Kidney tubule cell (primary cell): ENCODE data around the gene COX5B.
"Not testable (repeated sequence)": the region's sequence is repeated elsewhere in the genome, so short reads cannot be mapped to it uniquely, and the experiment has no call there.

Experiments used
- DNase-seq: peaks from one replicate; pipeline ENCODE4 v3.0.0-alpha.2; 2018; ENCODE audit warnings: low spot score

The COX5B gene

GRCh38 chr2:97673182-97673914, 27.5 kb downstream of the COX5B start:
- no peak for DNase-seq

- no peak for DNase-seq
Observed at GRCh38 chr2:97673915-97674283, 28.0 kb downstream of the COX5B start.

GRCh38 chr2:97675430-97676113, 29.7 kb downstream of the COX5B start:
- no peak for DNase-seq

- DNase-seq, result no peak
Observed at GRCh38 chr2:97676620-97677019, 30.8 kb downstream of the COX5B start.

GRCh38 chr2:97677480-97677879, 31.6 kb downstream of the COX5B start:
- DNase-seq, result no peak

- no peak for DNase-seq
Observed at GRCh38 chr2:97678298-97678697, 32.4 kb downstream of the COX5B start.

- not testable (repeated sequence) for DNase-seq
Observed at GRCh38 chr2:97687235-97687634, 41.4 kb downstream of the COX5B start.

- DNase-seq, result peak; percentile 9
Observed at GRCh38 chr2:97688062-97688827, 42.4 kb downstream of the COX5B start.

- DNase-seq, result no peak
Observed at GRCh38 chr2:97691166-97691565, 45.3 kb downstream of the COX5B start.

- DNase-seq, result peak; percentile 51
Observed at GRCh38 chr2:97693476-97693875, 47.6 kb downstream of the COX5B start.

GRCh38 chr2:97695744-97696143, 49.9 kb downstream of the COX5B start:
- DNase-seq, result no peak

GRCh38 chr2:97697252-97698235, 51.7 kb downstream of the COX5B start:
- DNase-seq, result peak; percentile 76
